Activated gamma-delta T cell treated with anti-CD3 and anti-CD28 coated beads, Interleukin-2, amount 50 U/mL, for 16 hours (primary cell): ENCODE measurements around the gene SCAMP1.
"Not testable (repeated sequence)": the region's sequence is repeated elsewhere in the genome, so short reads cannot be mapped to it uniquely, and the experiment has no call there.

Source experiments
- DNase-seq: peaks from one replicate; pipeline ENCODE4 v3.0.0-alpha.2; 2020; ENCODE audit warnings: low read depth

The SCAMP1 gene

GRCh38 chr5:78361631-78361993 is 1.2 kb downstream of the SCAMP1 start:
- DNase-seq, result no peak

- DNase-seq, result no peak
Observed at GRCh38 chr5:78362220-78362619, 1.8 kb downstream of the SCAMP1 start.

GRCh38 chr5:78364005-78364404 is 3.6 kb downstream of the SCAMP1 start:
- no peak for DNase-seq

- no peak for DNase-seq
Observed at GRCh38 chr5:78367318-78367991, 7.0 kb downstream of the SCAMP1 start.

- no peak for DNase-seq
Observed at GRCh38 chr5:78369680-78370079, 9.3 kb downstream of the SCAMP1 start.

- no peak for DNase-seq
Observed at GRCh38 chr5:78373231-78373630, 12.8 kb downstream of the SCAMP1 start.

- no peak for DNase-seq
Observed at GRCh38 chr5:78376315-78376714, 15.9 kb downstream of the SCAMP1 start.

GRCh38 chr5:78377056-78377717 is 16.8 kb downstream of the SCAMP1 start:
- DNase-seq, result no peak

- no peak for DNase-seq
Observed at GRCh38 chr5:78377718-78378105, 17.3 kb downstream of the SCAMP1 start.

- DNase-seq, result no peak
Observed at GRCh38 chr5:78387468-78388153, 27.2 kb downstream of the SCAMP1 start.

- not testable (repeated sequence) for DNase-seq
Observed at GRCh38 chr5:78391357-78391756, 30.9 kb downstream of the SCAMP1 start.

- no peak for DNase-seq
Observed at GRCh38 chr5:78397831-78398230, 37.4 kb downstream of the SCAMP1 start.

GRCh38 chr5:78399116-78399515 is 38.7 kb downstream of the SCAMP1 start:
- no peak for DNase-seq

- DNase-seq, result no peak
Observed at GRCh38 chr5:78404682-78405293, 44.4 kb downstream of the SCAMP1 start.

- DNase-seq, result no peak
Observed at GRCh38 chr5:78405829-78406750, 45.7 kb downstream of the SCAMP1 start.

- DNase-seq, result no peak
Observed at GRCh38 chr5:78407458-78407857, 47.0 kb downstream of the SCAMP1 start.

GRCh38 chr5:78411586-78411985 is 51.2 kb downstream of the SCAMP1 start:
- DNase-seq, result no peak

GRCh38 chr5:78416677-78417425 is 56.4 kb downstream of the SCAMP1 start:
- no peak for DNase-seq

- no peak for DNase-seq
Observed at GRCh38 chr5:78419396-78419795, 59.0 kb downstream of the SCAMP1 start.

GRCh38 chr5:78420548-78420947 is 60.1 kb downstream of the SCAMP1 start:
- no peak for DNase-seq

GRCh38 chr5:78424665-78425064 is 64.2 kb downstream of the SCAMP1 start:
- DNase-seq, result no peak
